Prostate gland (tissue), 1 donor: Measurements from ENCODE around the gene LRRIQ4.

Source experiments
- POLR2A ChIP-seq: fragments of 450-650 bp; IDR thresholded peaks from one replicate; pipeline ENCODE4 v1.6.1; 2016; ENCODE audit warnings: antibody characterized with exemption, mild to moderate bottlenecking
- POLR2AphosphoS5 ChIP-seq: sonication (generic); formaldehyde crosslinking; IDR thresholded peaks from one replicate; pipeline ENCODE4 v1.6.1; 2017; ENCODE audit warnings: antibody characterized with exemption

- no peak for TF ChIP-seq POLR2AphosphoS5
- TF ChIP-seq POLR2A = no peak
Measured at GRCh38 chr3:169790687-169791429, 21.8 kb upstream of the LRRIQ4 start.
